Osteocyte (in vitro differentiated cells): ENCODE data around the gene KDM6A. TPM values are rescaled to one million over a fixed set of nuclear protein-coding genes. Genes with fewer than 3 reads are reported as not detected.

Source experiments
- DNase-seq: peaks from one replicate; pipeline ENCODE4 v3.0.0; 2021; ENCODE audit warnings: mixed read lengths; ENCODE audit not compliant: unreplicated experiment; ENCODE audit errors: extremely low spot score
- H3K27ac Mint-ChIP-seq: one replicate; pipeline ENCODE4 v1.8.0; 2021; ENCODE audit warnings: mild to moderate bottlenecking, mixed read lengths; ENCODE audit not compliant: unreplicated experiment
- H3K27me3 Mint-ChIP-seq: one replicate; pipeline ENCODE4 v1.8.0; 2021; ENCODE audit warnings: mixed read lengths; ENCODE audit not compliant: unreplicated experiment
- H3K36me3 Mint-ChIP-seq: one replicate; pipeline ENCODE4 v1.8.0; 2021; ENCODE audit warnings: mixed read lengths; ENCODE audit not compliant: unreplicated experiment
- H3K4me1 Mint-ChIP-seq: one replicate; pipeline ENCODE4 v1.8.0; 2021; ENCODE audit warnings: mixed read lengths; ENCODE audit not compliant: unreplicated experiment
- H3K4me3 Mint-ChIP-seq: one replicate; pipeline ENCODE4 v1.8.0; 2021; ENCODE audit warnings: mild to moderate bottlenecking, moderate library complexity, mixed read lengths; ENCODE audit not compliant: unreplicated experiment
- H3K9me3 Mint-ChIP-seq: one replicate; pipeline ENCODE4 v1.8.0; 2021; ENCODE audit warnings: mixed read lengths; ENCODE audit not compliant: unreplicated experiment
- CTCF ChIP-seq: fragments of 200-600 bp; sonication (generic); IDR thresholded peaks from 2 replicates; pipeline ENCODE4 v1.5.0; 2021; ENCODE audit warnings: antibody characterized with exemption, mild to moderate bottlenecking, moderate library complexity
- total RNA-seq: library from RNA; stranded (reverse); gene quantifications from 2 replicates; pipeline ENCODE4 v1.2.1, GENCODE V29; 2021

The KDM6A gene
- total RNA-seq, 1 donor from 2014 or later: 17.6 TPM

- Mint-ChIP-seq H3K4me3 (no peak overlapping the region), H3K36me3 (no peaks in the 10 kb centered on the region), H3K4me1 (peaks cover 4% of the 10 kb centered on the region), H3K9me3 (no peaks in the 10 kb centered on the region), H3K27ac (no peak overlapping the region), H3K27me3 (no peaks in the 10 kb centered on the region)
- no peak for DNase-seq
- no peak for TF ChIP-seq CTCF
These were observed 145.0 kb downstream of the KDM6A start for GRCh38 chrX:45017946-45018345.

GRCh38 chrX:45022150-45022549 is 149.2 kb downstream of the KDM6A start:
- Mint-ChIP-seq H3K4me1 (peaks cover 4% of the 10 kb centered on the region), H3K4me3 (no peak overlapping the region), H3K9me3 (peaks cover 5% of the 10 kb centered on the region), H3K27me3 (no peaks in the 10 kb centered on the region), H3K27ac (no peak overlapping the region), H3K36me3 (no peaks in the 10 kb centered on the region)
- DNase-seq: no peak
- TF ChIP-seq CTCF: no peak

GRCh38 chrX:45024501-45024900 is 151.5 kb downstream of the KDM6A start:
- no peaks in the 10 kb centered on the region for H3K36me3 Mint-ChIP-seq
- H3K4me1 Mint-ChIP-seq: peaks cover 4% of the 10 kb centered on the region
- no peaks in the 10 kb centered on the region for H3K27me3 Mint-ChIP-seq
- H3K4me3 Mint-ChIP-seq: no peak overlapping the region
- no peak for DNase-seq
- H3K27ac Mint-ChIP-seq: no peak overlapping the region
- no peak for TF ChIP-seq CTCF
- peaks cover 5% of the 10 kb centered on the region for H3K9me3 Mint-ChIP-seq

GRCh38 chrX:45026036-45026435 is 153.0 kb downstream of the KDM6A start:
- H3K9me3 Mint-ChIP-seq: peaks cover 6% of the 10 kb centered on the region
- H3K27me3 Mint-ChIP-seq: no peaks in the 10 kb centered on the region

GRCh38 chrX:45031830-45032378 is 158.9 kb downstream of the KDM6A start:
- H3K9me3 Mint-ChIP-seq: peaks cover 3% of the 10 kb centered on the region
- TF ChIP-seq CTCF: no peak

More at GRCh38 chrX:45026036-45026435, 153.0 kb downstream of the KDM6A start:
- TF ChIP-seq CTCF: no peak
- Mint-ChIP-seq H3K27ac (no peak overlapping the region), H3K4me3 (no peak overlapping the region), H3K36me3 (no peaks in the 10 kb centered on the region), H3K4me1 (no peaks in the 10 kb centered on the region)
- no peak for DNase-seq

More at GRCh38 chrX:45031830-45032378, 158.9 kb downstream of the KDM6A start:
- Mint-ChIP-seq H3K27ac (no peak overlapping the region), H3K4me3 (no peak overlapping the region), H3K27me3 (no peaks in the 10 kb centered on the region), H3K4me1 (no peaks in the 10 kb centered on the region), H3K36me3 (peaks cover 3% of the 10 kb centered on the region)
- DNase-seq: no peak
